Measurements from ENCODE around the gene TPSG1. TPM values are rescaled to one million over a fixed set of nuclear protein-coding genes. Genes with fewer than 3 reads are reported as not detected.

The TPSG1 gene
- total RNA-seq, 4 donors from 2014 or later: 1.6 TPM; not detected in 3

DNA sequence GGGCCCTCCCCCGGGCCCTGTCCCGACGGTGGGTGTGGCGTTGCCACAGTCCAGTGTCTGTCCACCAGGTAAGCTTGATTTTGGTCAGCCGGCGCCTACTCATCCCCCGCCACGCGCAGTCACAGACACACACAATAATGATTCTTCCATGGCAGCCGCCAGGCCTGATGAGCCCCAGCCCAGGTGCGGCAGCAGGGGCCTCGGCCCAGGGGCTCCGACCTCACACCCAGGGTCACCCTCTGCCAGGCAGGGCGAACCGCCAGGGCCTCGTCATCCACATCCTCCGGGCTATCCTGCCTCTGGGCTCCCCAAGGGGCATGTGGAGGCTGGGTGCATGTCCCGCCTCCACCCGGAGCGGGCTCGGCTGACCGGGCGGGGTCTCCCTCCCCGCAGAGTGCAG, 7.5 kb downstream of the TPSG1 start:
- Histone ChIP-seq H3K9me3 (no peaks in the 10 kb centered on the region), H3K4me1 (no peaks in the 10 kb centered on the region), H3K4me3 (no peak overlapping the region), H3K36me3 (no peaks in the 10 kb centered on the region), H3K27ac (no peak overlapping the region), H3K27me3 (peaks cover 36% of the 10 kb centered on the region)
- no peak for DNase-seq (ENCODE audit: low spot score in 2 of 2)
- TF ChIP-seq POLR2A (IDR thresholded peaks at IDR 0.05) (no peak), EP300 (IDR thresholded peaks at IDR 0.05) (no peak), POLR2AphosphoS5 (IDR thresholded peaks at IDR 0.05) (no peak)
- TF ChIP-seq, protein P1, sequence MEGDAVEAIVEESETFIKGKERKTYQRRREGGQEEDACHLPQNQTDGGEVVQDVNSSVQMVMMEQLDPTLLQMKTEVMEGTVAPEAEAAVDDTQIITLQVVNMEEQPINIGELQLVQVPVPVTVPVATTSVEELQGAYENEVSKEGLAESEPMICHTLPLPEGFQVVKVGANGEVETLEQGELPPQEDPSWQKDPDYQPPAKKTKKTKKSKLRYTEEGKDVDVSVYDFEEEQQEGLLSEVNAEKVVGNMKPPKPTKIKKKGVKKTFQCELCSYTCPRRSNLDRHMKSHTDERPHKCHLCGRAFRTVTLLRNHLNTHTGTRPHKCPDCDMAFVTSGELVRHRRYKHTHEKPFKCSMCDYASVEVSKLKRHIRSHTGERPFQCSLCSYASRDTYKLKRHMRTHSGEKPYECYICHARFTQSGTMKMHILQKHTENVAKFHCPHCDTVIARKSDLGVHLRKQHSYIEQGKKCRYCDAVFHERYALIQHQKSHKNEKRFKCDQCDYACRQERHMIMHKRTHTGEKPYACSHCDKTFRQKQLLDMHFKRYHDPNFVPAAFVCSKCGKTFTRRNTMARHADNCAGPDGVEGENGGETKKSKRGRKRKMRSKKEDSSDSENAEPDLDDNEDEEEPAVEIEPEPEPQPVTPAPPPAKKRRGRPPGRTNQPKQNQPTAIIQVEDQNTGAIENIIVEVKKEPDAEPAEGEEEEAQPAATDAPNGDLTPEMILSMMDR (IDR thresholded peaks at IDR 0.05): no peak
- WGBS: 72% methylated on average over 9 of the region's 24 CpGs

DNA sequence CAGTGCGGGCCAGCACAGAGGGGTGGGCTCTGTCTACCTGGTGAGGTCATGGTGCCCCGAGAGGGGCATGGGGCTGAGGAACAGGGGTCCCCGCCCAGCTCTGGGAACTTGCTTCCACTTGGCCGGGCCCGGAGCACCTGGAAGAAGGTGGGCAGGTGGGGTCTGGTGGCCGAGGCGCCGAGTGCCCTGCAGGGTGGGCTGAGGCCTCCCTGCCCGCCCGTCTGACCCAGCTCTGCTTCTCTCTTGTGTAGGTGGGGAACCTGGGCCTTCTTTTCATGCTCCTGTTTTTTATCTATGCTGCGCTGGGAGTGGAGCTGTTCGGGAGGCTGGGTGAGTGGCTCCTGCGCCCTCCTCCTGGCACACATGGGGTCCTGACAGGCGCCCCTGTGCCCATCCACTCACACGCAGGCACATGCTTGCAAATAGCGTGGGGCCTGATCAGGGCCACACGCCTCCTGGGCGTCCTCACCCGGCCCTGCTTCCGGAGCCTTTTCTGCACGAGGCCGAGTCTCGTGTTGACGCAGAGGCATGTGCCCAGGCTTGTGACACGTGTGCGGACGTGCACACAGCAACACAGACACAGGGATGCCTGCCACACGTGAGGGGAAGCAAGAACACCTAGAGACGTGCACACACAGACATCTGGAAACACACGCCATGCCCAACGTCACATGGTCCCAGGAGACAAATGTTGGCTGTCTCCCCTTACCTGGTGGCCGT, 8.2 kb downstream of the TPSG1 start:
- Histone ChIP-seq H3K4me3 (no peak overlapping the region), H3K4me1 (no peaks in the 10 kb centered on the region), H3K27ac (no peak overlapping the region), H3K9me3 (no peaks in the 10 kb centered on the region), H3K36me3 (peaks cover under 1% of the 10 kb centered on the region), H3K27me3 (peaks cover 30% of the 10 kb centered on the region)
- TF ChIP-seq EP300 (IDR thresholded peaks at IDR 0.05) (no peak), POLR2A (IDR thresholded peaks at IDR 0.05) (no peak), POLR2AphosphoS5 (IDR thresholded peaks at IDR 0.05) (no peak)
- TF ChIP-seq, protein P1 (IDR thresholded peaks at IDR 0.05): no peak
- WGBS: 50% methylated on average over 9 of the region's 32 CpGs
- DNase-seq (ENCODE audit: low spot score in 2 of 2): no peak

DNA sequence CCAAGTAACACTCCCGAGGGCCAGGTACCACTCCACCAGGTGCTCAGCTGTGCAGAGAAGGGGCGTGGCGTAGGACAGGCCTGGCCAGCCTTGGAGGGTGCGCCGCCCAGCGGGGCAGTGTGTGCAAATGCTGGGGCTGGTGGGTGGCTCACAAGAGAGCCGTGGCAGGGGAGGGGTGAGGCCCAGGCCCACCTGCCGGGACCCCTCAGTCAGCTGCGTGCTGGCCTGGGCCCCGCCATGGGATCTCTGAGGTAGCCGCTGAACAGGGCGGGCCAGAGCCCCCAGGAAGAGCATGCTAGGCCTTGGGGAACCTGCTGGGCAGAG, 8.8 kb downstream of the TPSG1 start:
- WGBS: 94% methylated on average over 12 of the region's 12 CpGs

DNA sequence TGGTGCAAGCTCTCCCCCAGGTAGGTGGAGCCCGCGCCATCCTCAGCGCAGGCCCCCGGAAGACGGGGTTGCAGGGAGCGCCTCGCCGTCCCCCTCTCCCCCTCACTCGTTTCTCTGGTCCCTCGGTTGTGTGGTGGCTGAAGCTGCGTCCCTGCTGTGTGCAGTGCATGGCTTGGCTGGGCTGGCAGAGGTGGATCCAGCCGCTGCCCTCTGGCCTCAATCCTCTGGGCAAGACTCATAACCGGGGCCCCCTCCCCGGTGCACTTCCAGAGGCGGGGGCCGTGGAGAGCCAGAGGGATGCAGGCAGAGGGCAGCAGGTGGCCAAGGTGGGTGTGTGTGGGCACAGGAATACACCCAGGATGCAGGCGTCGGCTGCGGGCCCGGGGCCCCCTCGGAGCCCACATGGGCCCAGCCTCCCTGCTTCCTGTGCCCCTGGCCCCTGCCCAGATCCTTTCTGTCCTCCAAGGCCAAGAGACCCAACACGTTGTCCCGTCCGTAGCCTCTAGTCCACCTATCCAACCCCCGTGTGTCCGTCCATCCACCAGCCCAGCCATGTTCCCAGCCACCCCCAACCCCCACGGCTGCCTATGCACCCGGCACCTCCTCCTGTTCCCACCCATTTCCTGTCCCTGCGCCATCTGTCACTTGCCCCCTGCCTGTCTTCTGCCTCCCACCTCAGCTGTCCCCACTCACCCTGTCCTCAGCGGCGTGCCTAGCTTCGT, 9.3 kb downstream of the TPSG1 start:
- DNase-seq (ENCODE audit: low spot score in 2 of 2): no peak
- Histone ChIP-seq H3K27me3 (peaks cover 25% of the 10 kb centered on the region), H3K4me3 (no peak overlapping the region), H3K4me1 (no peaks in the 10 kb centered on the region), H3K36me3 (peaks cover 10% of the 10 kb centered on the region), H3K27ac (no peak overlapping the region), H3K9me3 (no peaks in the 10 kb centered on the region)
- WGBS: 79% methylated on average over 19 of the region's 32 CpGs
- TF ChIP-seq POLR2A (IDR thresholded peaks at IDR 0.05): no peak

More for the DNA sequence above, 8.8 kb downstream of the TPSG1 start:
- Histone ChIP-seq H3K4me3 (no peak overlapping the region), H3K27ac (no peak overlapping the region), H3K9me3 (no peaks in the 10 kb centered on the region), H3K4me1 (no peaks in the 10 kb centered on the region), H3K36me3 (peaks cover 7% of the 10 kb centered on the region), H3K27me3 (peaks cover 27% of the 10 kb centered on the region)
- TF ChIP-seq, protein P1 (IDR thresholded peaks at IDR 0.05): no peak
- TF ChIP-seq POLR2AphosphoS5 (IDR thresholded peaks at IDR 0.05): no peak
- TF ChIP-seq POLR2A (IDR thresholded peaks at IDR 0.05): no peak
- no peak for TF ChIP-seq EP300 (IDR thresholded peaks at IDR 0.05)
- no peak for DNase-seq (ENCODE audit: low spot score in 2 of 2)

DNA sequence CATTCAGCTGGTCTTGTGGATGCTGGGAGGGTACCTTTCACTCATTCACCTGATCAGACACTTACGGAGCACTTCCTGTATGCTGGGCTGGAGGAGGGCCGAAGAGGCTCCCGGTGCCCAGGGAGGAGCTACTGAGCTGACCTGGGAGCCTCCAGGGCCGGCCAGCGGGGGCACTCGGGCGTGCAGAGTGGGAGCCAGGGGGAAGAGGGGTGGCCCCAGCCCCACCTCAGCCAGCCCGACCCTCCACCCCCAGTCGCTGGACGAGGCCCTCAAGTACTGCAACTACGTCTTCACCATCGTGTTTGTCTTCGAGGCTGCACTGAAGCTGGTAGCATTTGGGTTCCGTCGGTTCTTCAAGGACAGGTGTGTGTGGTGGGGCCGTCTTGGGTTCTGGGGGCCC, 10.3 kb downstream of the TPSG1 start:
- H3K27me3 ChIP-seq: peaks cover 27% of the 10 kb centered on the region
- no peaks in the 10 kb centered on the region for H3K4me1 ChIP-seq
- H3K9me3 ChIP-seq: no peaks in the 10 kb centered on the region
- TF ChIP-seq POLR2A (IDR thresholded peaks at IDR 0.05) (no peak), EP300 (IDR thresholded peaks at IDR 0.05) (no peak), POLR2AphosphoS5 (IDR thresholded peaks at IDR 0.05) (no peak)
- TF ChIP-seq, protein P1 (IDR thresholded peaks at IDR 0.05): no peak
- H3K36me3 ChIP-seq: peaks cover 10% of the 10 kb centered on the region
- H3K27ac ChIP-seq: no peak overlapping the region
- 89% methylated on average over 7 of the region's 16 CpGs for WGBS
- H3K4me3 ChIP-seq: no peak overlapping the region
- no peak for DNase-seq (ENCODE audit: low spot score in 2 of 2)
